Spleen (tissue), 11 donors: ENCODE data around the gene TTC39A. TPM values are rescaled to one million over a fixed set of nuclear protein-coding genes. Genes with fewer than 3 reads are reported as not detected.

Experiments
- DNase-seq: peaks from one replicate; pipeline ENCODE4 v3.0.0-alpha.2; 2020
- H3K27ac ChIP-seq, 8 donors: fragments of 200-600 bp; sonication (generic) in 7 of 8; 1 replicate in 4 of 8; 2 replicates in 4 of 8; pipeline versions ENCODE4 v1.5.0 to v1.8.0; 2016 to 2021; ENCODE audit warnings: inconsistent platforms in 4 of 8, mild to moderate bottlenecking in 4 of 8, moderate library complexity in 1 of 8
- H3K27me3 ChIP-seq, 7 donors: fragments of 200-600 bp; sonication (generic) in 6 of 7; replicated peaks in 1 of 7; 1 replicate in 4 of 7; 2 replicates in 3 of 7; pipeline versions ENCODE4 v1.5.0 to v1.8.0; 2016 to 2021; ENCODE audit warnings: inconsistent platforms in 3 of 7, mild to moderate bottlenecking in 1 of 7
- H3K36me3 ChIP-seq, 6 donors: fragments of 200-600 bp; sonication (generic) in 5 of 6; 1 replicate in 4 of 6; 2 replicates in 2 of 6; pipeline versions ENCODE4 v1.5.0 to v1.8.0; 2016 to 2021; ENCODE audit warnings: inconsistent platforms in 2 of 6
- H3K4me1 ChIP-seq, 6 donors: fragments of 200-600 bp; sonication (generic) in 5 of 6; 1 replicate in 3 of 6; 2 replicates in 3 of 6; pipeline versions ENCODE4 v1.5.0 to v1.8.0; 2016 to 2021; ENCODE audit warnings: inconsistent platforms in 3 of 6
- H3K4me3 ChIP-seq, 8 donors: fragments of 200-600 bp; sonication (generic) in 7 of 8; 1 replicate in 4 of 8; 2 replicates in 4 of 8; pipeline versions ENCODE4 v1.5.0 to v1.8.0; 2016 to 2021; ENCODE audit warnings: inconsistent platforms in 4 of 8, mild to moderate bottlenecking in 4 of 8, moderate library complexity in 2 of 8
- H3K9me3 ChIP-seq, 8 donors: fragments of 200-600 bp; sonication (generic) in 7 of 8; 1 replicate in 4 of 8; 2 replicates in 4 of 8; pipeline versions ENCODE4 v1.5.0 to v1.8.0; 2016 to 2021; ENCODE audit warnings: inconsistent platforms in 4 of 8
- POLR2A ChIP-seq, 3 donors: fragments of 450-650 bp; IDR thresholded peaks; one replicate each; pipeline ENCODE4 v1.5.1; 2017; ENCODE audit warnings: antibody characterized with exemption in 3 of 3, mild to moderate bottlenecking in 1 of 3
- POLR2AphosphoS5 ChIP-seq, 3 donors: sonication (generic); formaldehyde crosslinking; IDR thresholded peaks; one replicate each; pipeline ENCODE4 v1.5.1; 2017; ENCODE audit warnings: antibody characterized with exemption in 3 of 3
- WGBS, 5 donors: extraction: QIAGEN DNeasy Blood & Tissue Kit in 3 of 5; methylation state at CpG; one replicate each; pipeline versions ENCODE4 v1.1.5 to v1.1.7; 2013 to 2018; 5-methylcytosine and 5-hydroxymethylcytosine counted together
- intact Hi-C: fragments of 100-400 bp; cut with DNase I; formaldehyde crosslinking; loops from one replicate; pipeline ENCODE4 v1.15.0; 2023; ENCODE audit warnings: low total_unique reads
- polyA plus RNA-seq, 3 donors: library from polyadenylated mRNA; stranded (reverse); fragments of 200-250 nt; gene quantifications; one replicate each; pipeline ENCODE4 v1.2.1, GENCODE V29; 2013
- total RNA-seq, 7 donors: library from RNA; depleted of rRNA in 3 of 7; stranded (reverse); fragments of >200 nt in 3 of 7; fragmentation: NEBNext Ultra II Directional in 4 of 7; extraction: Animal tissue kit (Norgen Biotek cat#: 25700) in 4 of 7; gene quantifications; one replicate each; pipeline versions ENCODE4 v1.1.0 to v1.2.1, GENCODE V29; 2016 to 2021
- TF ChIP-seq, protein P1 (sequence below), 11 experiments: fragments of 200-600 bp in 7 of 11; fragments of 450-650 bp in 4 of 11; sonication (generic) in 4 of 11; IDR thresholded peaks in 8 of 11; conservative IDR thresholded peaks in 3 of 11; 1 replicate in 7 of 11; 2 replicates in 4 of 11; pipeline versions ENCODE4 v1.4.0 to v1.8.0; 2016 to 2021; ENCODE audit warnings: antibody characterized with exemption in 11 of 11, inconsistent platforms in 4 of 11, mild to moderate bottlenecking in 1 of 11
- donor health status: healthy with polysubstance abuse.
- donor health status: DM: no; HTN: no; CAD: no; lungs with moderate emphysema.
- donor health status: DM: no; HTN: no; CAD: no.
- donor health status: Bipolar disorder and iron deficiency.
- donor health status: healthy.
- donor health status: DM: no; HTN: no; CAD: no.
- donor health status: DM: yes; HTN: yes; CAD: no.

TTC39A gene
- total and polyA plus RNA-seq, 10 donors, result 0.24 to 2.4 (median 0.70) TPM; not detected in 1

DNA sequence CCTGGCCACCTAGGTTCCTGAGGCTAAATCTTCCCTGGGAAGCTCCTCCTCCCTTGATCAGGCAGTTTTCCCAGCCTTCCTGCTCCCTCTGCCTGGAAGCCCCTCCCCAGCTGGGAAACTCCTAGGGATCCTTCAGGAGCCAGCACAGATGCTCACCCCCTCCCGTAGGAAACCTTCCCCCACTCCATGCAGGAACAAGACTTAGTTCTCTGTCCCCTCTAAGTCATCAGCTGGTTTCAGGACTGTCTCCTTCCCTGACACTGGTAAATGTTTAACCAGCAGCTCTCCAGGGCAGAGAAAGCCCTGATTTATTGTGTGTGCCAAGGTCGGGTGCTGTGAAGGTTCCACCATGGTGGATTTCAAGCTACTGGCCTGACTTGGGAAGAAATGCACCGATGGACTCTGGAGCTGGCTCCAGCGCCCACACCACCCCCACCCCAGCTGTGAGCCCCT is 25.0 kb downstream of the TTC39A start:
- Histone ChIP-seq H3K27ac (no peak overlapping the region), H3K9me3 (no peaks in the 10 kb centered on the region), H3K4me3 (no peak overlapping the region), H3K27me3 (no peaks in the 10 kb centered on the region), H3K4me1 (peaks cover 0 to 13% (median 7%) of the 10 kb centered on the region in 6 donors), H3K36me3 (no peaks in the 10 kb centered on the region)
- 63 to 96% (median 87%) methylated on average over 3 to 4 of the region's 4 CpGs for WGBS, 5 donors
- TF ChIP-seq, protein P1, sequence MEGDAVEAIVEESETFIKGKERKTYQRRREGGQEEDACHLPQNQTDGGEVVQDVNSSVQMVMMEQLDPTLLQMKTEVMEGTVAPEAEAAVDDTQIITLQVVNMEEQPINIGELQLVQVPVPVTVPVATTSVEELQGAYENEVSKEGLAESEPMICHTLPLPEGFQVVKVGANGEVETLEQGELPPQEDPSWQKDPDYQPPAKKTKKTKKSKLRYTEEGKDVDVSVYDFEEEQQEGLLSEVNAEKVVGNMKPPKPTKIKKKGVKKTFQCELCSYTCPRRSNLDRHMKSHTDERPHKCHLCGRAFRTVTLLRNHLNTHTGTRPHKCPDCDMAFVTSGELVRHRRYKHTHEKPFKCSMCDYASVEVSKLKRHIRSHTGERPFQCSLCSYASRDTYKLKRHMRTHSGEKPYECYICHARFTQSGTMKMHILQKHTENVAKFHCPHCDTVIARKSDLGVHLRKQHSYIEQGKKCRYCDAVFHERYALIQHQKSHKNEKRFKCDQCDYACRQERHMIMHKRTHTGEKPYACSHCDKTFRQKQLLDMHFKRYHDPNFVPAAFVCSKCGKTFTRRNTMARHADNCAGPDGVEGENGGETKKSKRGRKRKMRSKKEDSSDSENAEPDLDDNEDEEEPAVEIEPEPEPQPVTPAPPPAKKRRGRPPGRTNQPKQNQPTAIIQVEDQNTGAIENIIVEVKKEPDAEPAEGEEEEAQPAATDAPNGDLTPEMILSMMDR (IDR thresholded peaks at IDR 0.05 in 8 of 11, conservative IDR thresholded peaks at IDR 0.05 in 3 of 11), result no peak
- no peak for TF ChIP-seq POLR2AphosphoS5 (IDR thresholded peaks at IDR 0.05)
- TF ChIP-seq POLR2A (IDR thresholded peaks at IDR 0.05), result no peak
- DNase-seq, result no peak
- intact Hi-C loops, result no loop called here

DNA sequence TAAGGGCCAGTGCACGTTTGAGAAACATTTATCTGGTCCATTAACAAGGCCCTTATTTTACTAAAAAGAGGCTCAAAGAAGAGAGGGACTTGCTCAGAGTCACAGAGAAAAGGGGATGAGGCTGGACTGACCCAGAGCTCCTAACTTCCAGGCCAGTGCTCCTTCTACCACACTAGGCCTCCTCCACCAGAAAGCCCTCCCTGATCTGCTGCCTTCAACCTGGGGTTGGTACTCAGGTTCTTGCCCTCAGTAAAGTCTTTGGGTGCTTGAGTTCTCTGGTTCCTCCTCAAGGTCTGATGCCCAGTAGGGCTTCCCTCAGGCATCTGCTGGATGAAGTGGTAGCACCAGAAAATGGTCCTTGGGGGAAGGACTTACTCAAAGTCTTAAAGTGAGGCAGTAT is 26.0 kb downstream of the TTC39A start:
- Histone ChIP-seq H3K9me3 (no peaks in the 10 kb centered on the region), H3K27me3 (no peaks in the 10 kb centered on the region), H3K4me3 (no peak overlapping the region), H3K27ac (no peak overlapping the region), H3K4me1 (peaks cover 0 to 13% (median 7%) of the 10 kb centered on the region in 6 donors), H3K36me3 (no peaks in the 10 kb centered on the region)
- DNase-seq, result no peak
- WGBS, 5 donors, result 19 to 54% (median 52%) methylated on average over 1 of the region's 1 CpG
- TF ChIP-seq POLR2AphosphoS5 (IDR thresholded peaks at IDR 0.05) (no peak), POLR2A (IDR thresholded peaks at IDR 0.05) (no peak)
- TF ChIP-seq, protein P1 (IDR thresholded peaks at IDR 0.05 in 8 of 11, conservative IDR thresholded peaks at IDR 0.05 in 3 of 11), result no peak
- intact Hi-C loops, result no loop called here

DNA sequence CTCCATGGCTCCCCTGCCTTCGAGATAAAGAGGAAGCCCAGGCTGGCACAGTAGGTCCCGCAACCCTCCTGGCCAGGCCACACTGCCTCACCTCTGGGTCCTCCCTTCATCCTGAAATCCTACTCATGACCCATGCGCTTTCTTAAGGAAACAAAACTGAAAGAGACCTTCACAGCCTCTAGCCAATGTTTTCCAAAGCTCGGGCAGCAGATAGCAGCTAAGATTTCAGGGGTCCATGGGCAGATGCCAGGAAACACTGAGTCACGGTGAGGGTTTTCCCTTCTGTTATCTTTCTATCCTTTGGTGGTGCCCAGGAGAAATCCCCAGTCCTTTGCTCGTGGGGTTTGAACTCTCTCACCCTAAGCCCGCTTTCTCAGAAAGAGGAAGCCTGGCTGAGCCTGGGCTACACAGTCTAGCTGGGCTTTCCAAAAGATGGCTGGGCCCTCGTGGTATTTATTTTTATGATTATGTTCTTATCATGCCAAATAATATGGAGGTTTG is 26.6 kb downstream of the TTC39A start:
- Histone ChIP-seq H3K36me3 (no peaks in the 10 kb centered on the region), H3K4me1 (peaks cover 0 to 13% (median 7%) of the 10 kb centered on the region in 6 donors), H3K27ac (peak overlapping the region in 1 of 8 donors; percentile 3), H3K4me3 (peak overlapping the region in 1 of 8 donors; percentile 38), H3K9me3 (no peaks in the 10 kb centered on the region), H3K27me3 (no peaks in the 10 kb centered on the region)
- TF ChIP-seq POLR2AphosphoS5 (IDR thresholded peaks at IDR 0.05) (no peak), POLR2A (IDR thresholded peaks at IDR 0.05) (no peak)
- TF ChIP-seq, protein P1 (IDR thresholded peaks at IDR 0.05 in 8 of 11, conservative IDR thresholded peaks at IDR 0.05 in 3 of 11), result no peak
- intact Hi-C loops, result no loop called here
- WGBS, 5 donors, result 25 to 48% (median 29%) methylated on average over 7 to 8 of the region's 8 CpGs
- no peak for DNase-seq

DNA sequence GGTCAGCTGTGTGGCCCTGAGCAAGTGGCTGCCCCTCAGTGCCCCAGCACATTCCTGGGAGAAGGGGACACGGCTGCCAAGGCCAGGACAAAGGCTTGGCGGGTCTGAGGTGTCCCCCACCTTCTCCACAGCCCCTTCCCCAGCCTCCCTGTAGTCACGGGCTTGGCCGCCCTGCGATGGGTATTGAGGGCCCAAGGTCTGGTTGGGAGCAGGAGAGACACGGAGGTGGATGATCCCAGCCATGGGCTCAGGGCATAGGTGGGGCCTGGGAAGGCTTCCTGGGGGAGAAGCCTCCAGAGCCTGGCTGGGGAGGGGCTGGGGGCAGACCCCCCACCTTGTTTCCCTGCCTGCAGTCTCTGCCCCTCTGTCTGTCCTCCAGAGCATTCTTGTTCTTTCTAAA is 27.0 kb downstream of the TTC39A start:
- Histone ChIP-seq H3K36me3 (no peaks in the 10 kb centered on the region), H3K27me3 (no peaks in the 10 kb centered on the region), H3K9me3 (no peaks in the 10 kb centered on the region), H3K4me1 (peaks cover 0 to 13% (median 7%) of the 10 kb centered on the region in 6 donors), H3K4me3 (peak overlapping the region in 1 of 8 donors; percentile 38), H3K27ac (peak overlapping the region in 1 of 8 donors; percentile 3)
- 75 to 90% (median 89%) methylated on average over 2 to 6 of the region's 6 CpGs for WGBS, 5 donors
- no peak for TF ChIP-seq POLR2A (IDR thresholded peaks at IDR 0.05)
- intact Hi-C loops, result no loop called here
- DNase-seq, result peak; percentile 59
